ENCODE data around the gene SLC16A11. TPM values are rescaled to one million over a fixed set of nuclear protein-coding genes. Genes with fewer than 3 reads are reported as not detected.
"Not testable (repeated sequence)": the region's sequence is repeated elsewhere in the genome, so short reads cannot be mapped to it uniquely, and the experiment has no call there.

Gene SLC16A11
- total RNA-seq, 1 donor from 2014 or later = not detected

- Histone ChIP-seq H3K9ac (no peak within 1 kb of the TSS), H3K9me3 (ENCODE audit: low read depth) (no peaks in the 10 kb centered on the region), H4K20me1 (ENCODE audit: low read depth) (peaks cover 3% of the 10 kb centered on the region), H3K4me1 (peaks cover 11% of the 10 kb centered on the region), H3K36me3 (no peaks in the 10 kb centered on the region), H3K4me2 (peak within 1 kb of the TSS; percentile 81), H3F3A (ENCODE audit: low read depth) (peaks cover 8% of the 10 kb centered on the region), H3K27ac (no peak within 1 kb of the TSS), H3K4me3 (peak within 1 kb of the TSS; percentile 41), H3K27me3 (peaks cover 39% of the 10 kb centered on the region), H3K79me2 (ENCODE audit: low read depth) (no peaks in the 10 kb centered on the region), H2AFZ (replicated peaks) (peak within 1 kb of the TSS; percentile 90)
- TF ChIP-seq CTCF (IDR thresholded peaks at IDR 0.05) = no peak
- peak; percentile 60 for TF ChIP-seq EZH2 (IDR thresholded peaks at IDR 0.05)
- H3K27ac Mint-ChIP-seq = no peak within 1 kb of the TSS
- H3K4me3 Mint-ChIP-seq = no peak within 1 kb of the TSS
- peaks cover 2% of the 10 kb centered on the region for H3K4me1 Mint-ChIP-seq
- peaks cover 3% of the 10 kb centered on the region for H3K9me3 Mint-ChIP-seq
- peak; percentile 71 for DNase-seq (ENCODE audit: low spot score)
- H3K36me3 Mint-ChIP-seq = peaks cover 7% of the 10 kb centered on the region
- peaks cover 13% of the 10 kb centered on the region for H3K27me3 Mint-ChIP-seq (ENCODE audit: insufficient read depth, low read depth)
Measured at GRCh38 chr17:6995500-6996255, 48.2 kb downstream of the SLC16A11 start, which contains the start of gene ALOX12. TSS of gene ALOX12 (plus strand) at chr17:6996049. CDS start at chr17:6996118, 69 bp downstream.

GRCh38 chr17:6994666-6995256 lies 49.1 kb downstream of the SLC16A11 start:
- Histone ChIP-seq H3K27ac (no peak overlapping the region), H3K4me1 (peaks cover 11% of the 10 kb centered on the region), H4K20me1 (ENCODE audit: low read depth) (peaks cover 3% of the 10 kb centered on the region), H3K79me2 (ENCODE audit: low read depth) (no peaks in the 10 kb centered on the region), H3F3A (ENCODE audit: low read depth) (peaks cover 8% of the 10 kb centered on the region), H3K9ac (no peak overlapping the region), H3K4me3 (no peak overlapping the region), H3K36me3 (no peaks in the 10 kb centered on the region), H3K27me3 (peaks cover 39% of the 10 kb centered on the region), H2AFZ (replicated peaks) (no peak overlapping the region), H3K4me2 (no peak overlapping the region), H3K9me3 (ENCODE audit: low read depth) (no peaks in the 10 kb centered on the region)
- Mint-ChIP-seq H3K9me3 (peaks cover 3% of the 10 kb centered on the region), H3K27me3 (ENCODE audit: insufficient read depth, low read depth) (peaks cover 13% of the 10 kb centered on the region), H3K4me3 (no peak overlapping the region), H3K4me1 (no peaks in the 10 kb centered on the region), H3K36me3 (peaks cover 5% of the 10 kb centered on the region), H3K27ac (no peak overlapping the region)
- no peak for DNase-seq (ENCODE audit: low spot score)
- TF ChIP-seq CTCF (IDR thresholded peaks at IDR 0.05) = no peak
- TF ChIP-seq EZH2 (IDR thresholded peaks at IDR 0.05) = no peak
- no peak for TF ChIP-seq EZH2phosphoT487 (IDR thresholded peaks at IDR 0.05)

- peaks cover 3% of the 10 kb centered on the region for H4K20me1 ChIP-seq (ENCODE audit: low read depth)
- H2AFZ ChIP-seq (replicated peaks) = no peak overlapping the region
- Mint-ChIP-seq H3K4me1 (no peaks in the 10 kb centered on the region), H3K4me3 (no peak overlapping the region), H3K27ac (no peak overlapping the region), H3K27me3 (ENCODE audit: insufficient read depth, low read depth) (peaks cover 13% of the 10 kb centered on the region), H3K9me3 (peaks cover 3% of the 10 kb centered on the region), H3K36me3 (peaks cover 5% of the 10 kb centered on the region)
- no peak overlapping the region for H3K27ac ChIP-seq
- peaks cover 39% of the 10 kb centered on the region for H3K27me3 ChIP-seq
- H3K9me3 ChIP-seq (ENCODE audit: low read depth) = no peaks in the 10 kb centered on the region
- no peaks in the 10 kb centered on the region for H3K36me3 ChIP-seq
- H3K9ac ChIP-seq = no peak overlapping the region
- no peaks in the 10 kb centered on the region for H3K79me2 ChIP-seq (ENCODE audit: low read depth)
- H3K4me3 ChIP-seq = no peak overlapping the region
- TF ChIP-seq EZH2 (IDR thresholded peaks at IDR 0.05) (no peak), CTCF (IDR thresholded peaks at IDR 0.05) (no peak), EZH2phosphoT487 (IDR thresholded peaks at IDR 0.05) (no peak)
- peaks cover 8% of the 10 kb centered on the region for H3F3A ChIP-seq (ENCODE audit: low read depth)
- DNase-seq (ENCODE audit: low spot score) = no peak
- no peak overlapping the region for H3K4me2 ChIP-seq
- H3K4me1 ChIP-seq = peaks cover 11% of the 10 kb centered on the region
Measured at GRCh38 chr17:6994118-6994598, 49.7 kb downstream of the SLC16A11 start.

GRCh38 chr17:6993613-6994056 lies 50.3 kb downstream of the SLC16A11 start:
- not testable (repeated sequence) for H3K27ac Mint-ChIP-seq; H3K4me1 Mint-ChIP-seq; H3K36me3 Mint-ChIP-seq; H3K9ac ChIP-seq; H2AFZ ChIP-seq (replicated peaks); H3K9me3 ChIP-seq (ENCODE audit: low read depth); H3K79me2 ChIP-seq (ENCODE audit: low read depth); H3K4me3 ChIP-seq; H3K9me3 Mint-ChIP-seq; H4K20me1 ChIP-seq (ENCODE audit: low read depth); H3K4me2 ChIP-seq; H3K4me3 Mint-ChIP-seq; H3K27ac ChIP-seq; DNase-seq (ENCODE audit: low spot score); H3F3A ChIP-seq (ENCODE audit: low read depth); H3K36me3 ChIP-seq
- Histone ChIP-seq H3K4me1 (peaks cover 11% of the 10 kb centered on the region), H3K27me3 (peaks cover 39% of the 10 kb centered on the region)
- peaks cover 13% of the 10 kb centered on the region for H3K27me3 Mint-ChIP-seq (ENCODE audit: insufficient read depth, low read depth)
